Femur (tissue), 1 donor: Measurements from ENCODE around the gene PADI4.

ENCODE experiments used
- DNase-seq: peaks from one replicate; pipeline ENCODE4 v3.0.0-alpha.2; 2017

Gene PADI4

GRCh38 chr1:17282836-17283235, 25.2 kb upstream of the PADI4 start:
- no peak for DNase-seq

GRCh38 chr1:17286646-17287045, 21.4 kb upstream of the PADI4 start:
- DNase-seq: no peak

- no peak for DNase-seq
Observed at GRCh38 chr1:17287130-17287776, 20.7 kb upstream of the PADI4 start.

GRCh38 chr1:17289721-17290120, 18.3 kb upstream of the PADI4 start:
- DNase-seq: no peak

GRCh38 chr1:17290553-17290952, 17.4 kb upstream of the PADI4 start:
- no peak for DNase-seq

- DNase-seq: no peak
Observed at GRCh38 chr1:17292299-17293160, 15.5 kb upstream of the PADI4 start.

GRCh38 chr1:17293681-17294425, 14.1 kb upstream of the PADI4 start:
- DNase-seq: no peak

GRCh38 chr1:17295292-17295691, 12.7 kb upstream of the PADI4 start:
- DNase-seq: no peak

GRCh38 chr1:17296086-17296485, 11.9 kb upstream of the PADI4 start:
- DNase-seq: no peak

- DNase-seq: no peak
Observed at GRCh38 chr1:17297991-17298390, 10.0 kb upstream of the PADI4 start.

- no peak for DNase-seq
Observed at GRCh38 chr1:17301767-17302166, 6.2 kb upstream of the PADI4 start.

GRCh38 chr1:17304151-17304825, 3.7 kb upstream of the PADI4 start:
- DNase-seq: peak; percentile 31

GRCh38 chr1:17304826-17305175, 3.2 kb upstream of the PADI4 start:
- DNase-seq: no peak

- DNase-seq: no peak
Observed at GRCh38 chr1:17305576-17306095, 2.4 kb upstream of the PADI4 start.

GRCh38 chr1:17306407-17306806, 1.6 kb upstream of the PADI4 start:
- DNase-seq: no peak

GRCh38 chr1:17306921-17307320, 1.1 kb upstream of the PADI4 start:
- DNase-seq: no peak

- DNase-seq: no peak
Observed at GRCh38 chr1:17307329-17307728, 668 bp upstream of the PADI4 start.

GRCh38 chr1:17308593-17308992, 596 bp downstream of the PADI4 start:
- DNase-seq: peak; percentile 30

GRCh38 chr1:17309426-17310067, 1.6 kb downstream of the PADI4 start:
- no peak for DNase-seq

- DNase-seq: no peak
Observed at GRCh38 chr1:17310068-17310640, 2.2 kb downstream of the PADI4 start.

- no peak for DNase-seq
Observed at GRCh38 chr1:17313530-17314309, 5.7 kb downstream of the PADI4 start.
